ENCODE data around the gene TEX54. TPM values are rescaled to one million over a fixed set of nuclear protein-coding genes. Genes with fewer than 3 reads are reported as not detected.
A peak's percentile ranks its signal among the peaks of the same experiment; 100 is the strongest.

The TEX54 gene
- total and polyA plus RNA-seq, 2 of the 13 experiments (the other 11 are each of a cell fraction or from before 2014, with no cell fraction given) = not detected

DNA sequence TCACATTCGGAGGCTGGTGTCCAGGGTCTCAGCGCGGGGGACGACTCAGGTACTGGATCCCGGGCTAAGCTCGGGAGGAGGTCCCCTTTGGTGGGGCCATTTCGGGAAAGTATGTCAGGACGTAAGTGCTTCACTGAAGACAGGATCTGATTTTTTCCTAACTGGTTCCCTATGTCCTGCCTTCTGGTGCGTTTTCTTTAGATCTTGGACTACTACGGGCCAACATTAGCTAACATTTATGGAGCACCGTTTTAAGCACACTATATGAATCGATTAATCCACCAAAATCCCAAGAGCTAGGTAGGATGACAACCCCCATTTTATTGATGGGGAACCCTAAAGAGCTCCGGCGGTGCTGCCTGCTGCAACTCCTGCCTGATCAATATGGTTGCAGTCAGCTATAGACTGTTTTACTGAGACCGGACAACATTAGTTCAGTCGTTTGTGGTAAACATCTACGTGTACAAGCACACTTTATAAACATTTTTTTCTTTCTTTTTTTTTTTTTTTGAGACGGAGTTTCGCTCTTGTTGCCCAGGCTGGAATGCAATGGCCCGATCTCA lies 23.8 kb upstream of the TEX54 start (continued):
- TF ChIP-seq, protein P1, sequence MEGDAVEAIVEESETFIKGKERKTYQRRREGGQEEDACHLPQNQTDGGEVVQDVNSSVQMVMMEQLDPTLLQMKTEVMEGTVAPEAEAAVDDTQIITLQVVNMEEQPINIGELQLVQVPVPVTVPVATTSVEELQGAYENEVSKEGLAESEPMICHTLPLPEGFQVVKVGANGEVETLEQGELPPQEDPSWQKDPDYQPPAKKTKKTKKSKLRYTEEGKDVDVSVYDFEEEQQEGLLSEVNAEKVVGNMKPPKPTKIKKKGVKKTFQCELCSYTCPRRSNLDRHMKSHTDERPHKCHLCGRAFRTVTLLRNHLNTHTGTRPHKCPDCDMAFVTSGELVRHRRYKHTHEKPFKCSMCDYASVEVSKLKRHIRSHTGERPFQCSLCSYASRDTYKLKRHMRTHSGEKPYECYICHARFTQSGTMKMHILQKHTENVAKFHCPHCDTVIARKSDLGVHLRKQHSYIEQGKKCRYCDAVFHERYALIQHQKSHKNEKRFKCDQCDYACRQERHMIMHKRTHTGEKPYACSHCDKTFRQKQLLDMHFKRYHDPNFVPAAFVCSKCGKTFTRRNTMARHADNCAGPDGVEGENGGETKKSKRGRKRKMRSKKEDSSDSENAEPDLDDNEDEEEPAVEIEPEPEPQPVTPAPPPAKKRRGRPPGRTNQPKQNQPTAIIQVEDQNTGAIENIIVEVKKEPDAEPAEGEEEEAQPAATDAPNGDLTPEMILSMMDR (CRISPR knock-in tag; IDR thresholded peaks at IDR 0.05) = no peak
- TF ChIP-seq SKI (IDR thresholded peaks at IDR 0.05; ENCODE audit: partially characterized antibody) = no peak
- TF ChIP-seq NR1H2 (CRISPR knock-in tag; IDR thresholded peaks at IDR 0.05; ENCODE audit: borderline replicate concordance, low read depth) = 0 out of 2 replicates have a peak, but pooled peaks have one; percentile 76
- TF ChIP-seq, protein P2, sequence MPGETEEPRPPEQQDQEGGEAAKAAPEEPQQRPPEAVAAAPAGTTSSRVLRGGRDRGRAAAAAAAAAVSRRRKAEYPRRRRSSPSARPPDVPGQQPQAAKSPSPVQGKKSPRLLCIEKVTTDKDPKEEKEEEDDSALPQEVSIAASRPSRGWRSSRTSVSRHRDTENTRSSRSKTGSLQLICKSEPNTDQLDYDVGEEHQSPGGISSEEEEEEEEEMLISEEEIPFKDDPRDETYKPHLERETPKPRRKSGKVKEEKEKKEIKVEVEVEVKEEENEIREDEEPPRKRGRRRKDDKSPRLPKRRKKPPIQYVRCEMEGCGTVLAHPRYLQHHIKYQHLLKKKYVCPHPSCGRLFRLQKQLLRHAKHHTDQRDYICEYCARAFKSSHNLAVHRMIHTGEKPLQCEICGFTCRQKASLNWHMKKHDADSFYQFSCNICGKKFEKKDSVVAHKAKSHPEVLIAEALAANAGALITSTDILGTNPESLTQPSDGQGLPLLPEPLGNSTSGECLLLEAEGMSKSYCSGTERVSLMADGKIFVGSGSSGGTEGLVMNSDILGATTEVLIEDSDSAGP (CRISPR knock-in tag; IDR thresholded peaks at IDR 0.05; ENCODE audit: borderline replicate concordance) = peak; percentile 11; the same call in 1 of the 2 replicates
- TF ChIP-seq ZNF446 (CRISPR knock-in tag; IDR thresholded peaks at IDR 0.05) = peak; percentile 53; the same call in 1 of the 2 replicates
- TF ChIP-seq, protein P3, sequence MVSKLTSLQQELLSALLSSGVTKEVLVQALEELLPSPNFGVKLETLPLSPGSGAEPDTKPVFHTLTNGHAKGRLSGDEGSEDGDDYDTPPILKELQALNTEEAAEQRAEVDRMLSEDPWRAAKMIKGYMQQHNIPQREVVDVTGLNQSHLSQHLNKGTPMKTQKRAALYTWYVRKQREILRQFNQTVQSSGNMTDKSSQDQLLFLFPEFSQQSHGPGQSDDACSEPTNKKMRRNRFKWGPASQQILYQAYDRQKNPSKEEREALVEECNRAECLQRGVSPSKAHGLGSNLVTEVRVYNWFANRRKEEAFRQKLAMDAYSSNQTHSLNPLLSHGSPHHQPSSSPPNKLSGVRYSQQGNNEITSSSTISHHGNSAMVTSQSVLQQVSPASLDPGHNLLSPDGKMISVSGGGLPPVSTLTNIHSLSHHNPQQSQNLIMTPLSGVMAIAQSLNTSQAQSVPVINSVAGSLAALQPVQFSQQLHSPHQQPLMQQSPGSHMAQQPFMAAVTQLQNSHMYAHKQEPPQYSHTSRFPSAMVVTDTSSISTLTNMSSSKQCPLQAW (CRISPR knock-in tag; IDR thresholded peaks at IDR 0.05) = no peak
- TF ChIP-seq, protein P4, sequence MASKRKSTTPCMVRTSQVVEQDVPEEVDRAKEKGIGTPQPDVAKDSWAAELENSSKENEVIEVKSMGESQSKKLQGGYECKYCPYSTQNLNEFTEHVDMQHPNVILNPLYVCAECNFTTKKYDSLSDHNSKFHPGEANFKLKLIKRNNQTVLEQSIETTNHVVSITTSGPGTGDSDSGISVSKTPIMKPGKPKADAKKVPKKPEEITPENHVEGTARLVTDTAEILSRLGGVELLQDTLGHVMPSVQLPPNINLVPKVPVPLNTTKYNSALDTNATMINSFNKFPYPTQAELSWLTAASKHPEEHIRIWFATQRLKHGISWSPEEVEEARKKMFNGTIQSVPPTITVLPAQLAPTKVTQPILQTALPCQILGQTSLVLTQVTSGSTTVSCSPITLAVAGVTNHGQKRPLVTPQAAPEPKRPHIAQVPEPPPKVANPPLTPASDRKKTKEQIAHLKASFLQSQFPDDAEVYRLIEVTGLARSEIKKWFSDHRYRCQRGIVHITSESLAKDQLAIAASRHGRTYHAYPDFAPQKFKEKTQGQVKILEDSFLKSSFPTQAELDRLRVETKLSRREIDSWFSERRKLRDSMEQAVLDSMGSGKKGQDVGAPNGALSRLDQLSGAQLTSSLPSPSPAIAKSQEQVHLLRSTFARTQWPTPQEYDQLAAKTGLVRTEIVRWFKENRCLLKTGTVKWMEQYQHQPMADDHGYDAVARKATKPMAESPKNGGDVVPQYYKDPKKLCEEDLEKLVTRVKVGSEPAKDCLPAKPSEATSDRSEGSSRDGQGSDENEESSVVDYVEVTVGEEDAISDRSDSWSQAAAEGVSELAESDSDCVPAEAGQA (IDR thresholded peaks at IDR 0.05; ENCODE audit: low read depth) = no peak
- TF ChIP-seq, protein P4 (CRISPR knock-in tag; IDR thresholded peaks at IDR 0.05; ENCODE audit: borderline replicate concordance) = no peak
- TF ChIP-seq TBP (CRISPR knock-in tag; IDR thresholded peaks at IDR 0.05) = no peak
- TF ChIP-seq NFE2 (CRISPR knock-in tag; IDR thresholded peaks at IDR 0.05) = no peak
- TF ChIP-seq, protein P5, sequence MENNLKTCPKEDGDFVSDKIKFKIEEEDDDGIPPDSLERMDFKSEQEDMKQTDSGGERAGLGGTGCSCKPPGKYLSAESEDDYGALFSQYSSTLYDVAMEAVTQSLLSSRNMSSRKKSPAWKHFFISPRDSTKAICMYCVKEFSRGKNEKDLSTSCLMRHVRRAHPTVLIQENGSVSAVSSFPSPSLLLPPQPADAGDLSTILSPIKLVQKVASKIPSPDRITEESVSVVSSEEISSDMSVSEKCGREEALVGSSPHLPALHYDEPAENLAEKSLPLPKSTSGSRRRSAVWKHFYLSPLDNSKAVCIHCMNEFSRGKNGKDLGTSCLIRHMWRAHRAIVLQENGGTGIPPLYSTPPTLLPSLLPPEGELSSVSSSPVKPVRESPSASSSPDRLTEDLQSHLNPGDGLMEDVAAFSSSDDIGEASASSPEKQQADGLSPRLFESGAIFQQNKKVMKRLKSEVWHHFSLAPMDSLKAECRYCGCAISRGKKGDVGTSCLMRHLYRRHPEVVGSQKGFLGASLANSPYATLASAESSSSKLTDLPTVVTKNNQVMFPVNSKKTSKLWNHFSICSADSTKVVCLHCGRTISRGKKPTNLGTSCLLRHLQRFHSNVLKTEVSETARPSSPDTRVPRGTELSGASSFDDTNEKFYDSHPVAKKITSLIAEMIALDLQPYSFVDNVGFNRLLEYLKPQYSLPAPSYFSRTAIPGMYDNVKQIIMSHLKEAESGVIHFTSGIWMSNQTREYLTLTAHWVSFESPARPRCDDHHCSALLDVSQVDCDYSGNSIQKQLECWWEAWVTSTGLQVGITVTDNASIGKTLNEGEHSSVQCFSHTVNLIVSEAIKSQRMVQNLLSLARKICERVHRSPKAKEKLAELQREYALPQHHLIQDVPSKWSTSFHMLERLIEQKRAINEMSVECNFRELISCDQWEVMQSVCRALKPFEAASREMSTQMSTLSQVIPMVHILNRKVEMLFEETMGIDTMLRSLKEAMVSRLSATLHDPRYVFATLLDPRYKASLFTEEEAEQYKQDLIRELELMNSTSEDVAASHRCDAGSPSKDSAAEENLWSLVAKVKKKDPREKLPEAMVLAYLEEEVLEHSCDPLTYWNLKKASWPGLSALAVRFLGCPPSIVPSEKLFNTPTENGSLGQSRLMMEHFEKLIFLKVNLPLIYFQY (CRISPR knock-in tag; IDR thresholded peaks at IDR 0.05; ENCODE audit: borderline replicate concordance) = no peak
- TF ChIP-seq SIX4 (CRISPR knock-in tag; IDR thresholded peaks at IDR 0.05) = no peak
- TF ChIP-seq ZFP62 (CRISPR knock-in tag; IDR thresholded peaks at IDR 0.05) = no peak
- TF ChIP-seq ZNF776 (CRISPR knock-in tag; IDR thresholded peaks at IDR 0.05) = no peak; the same call in 1 of the 2 replicates
